Fibroblast of villous mesenchyme (primary cell): ENCODE results near the gene SMARCD3. TPM values are rescaled to one million over a fixed set of nuclear protein-coding genes. Genes with fewer than 3 reads are reported as not detected.

ENCODE experiments used
- DNase-seq: peaks from one replicate; pipeline ENCODE4 v3.0.0-alpha.2; 2010; ENCODE audit warnings: low read depth
- H3K4me3 ChIP-seq: 2 replicates; pipeline ENCODE4 v1.5.1; 2011; ENCODE audit warnings: low read depth, mild to moderate bottlenecking, low read length
- total RNA-seq: library from RNA; depleted of rRNA; stranded (reverse); fragments of >200 nt; gene quantifications from 2 replicates; pipeline ENCODE4 v1.2.3, GENCODE V29; 2012
- TF ChIP-seq, protein P1 (sequence below): IDR thresholded peaks from 2 replicates; pipeline ENCODE4 v1.5.1; 2012; ENCODE audit warnings: low read depth, mild to moderate bottlenecking, low read length; ENCODE audit not compliant: insufficient read depth

The SMARCD3 gene
- total RNA-seq, 1 donor: 32.0 TPM

DNA sequence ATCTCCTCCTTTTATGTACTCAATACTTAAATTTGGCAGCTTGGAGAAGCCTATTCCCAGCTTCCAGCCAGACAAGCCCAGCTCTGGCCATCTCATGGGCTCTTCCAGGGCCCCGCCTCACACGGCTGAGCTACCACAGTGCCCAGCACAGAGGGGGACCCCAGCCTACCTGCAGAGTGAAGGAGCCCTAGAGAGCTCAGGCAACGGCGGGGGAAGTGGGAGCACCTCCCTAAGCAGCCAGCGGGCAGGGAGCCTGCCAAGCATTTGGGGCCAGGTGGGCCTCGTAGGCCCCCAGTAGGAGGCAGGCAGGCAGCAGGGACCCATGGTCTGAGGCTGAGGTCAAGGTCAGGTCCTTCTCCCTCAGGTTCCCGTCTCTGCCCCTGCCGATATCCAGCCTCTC lies 29.1 kb upstream of the SMARCD3 start:
- DNase-seq: no peak
- TF ChIP-seq, protein P1, sequence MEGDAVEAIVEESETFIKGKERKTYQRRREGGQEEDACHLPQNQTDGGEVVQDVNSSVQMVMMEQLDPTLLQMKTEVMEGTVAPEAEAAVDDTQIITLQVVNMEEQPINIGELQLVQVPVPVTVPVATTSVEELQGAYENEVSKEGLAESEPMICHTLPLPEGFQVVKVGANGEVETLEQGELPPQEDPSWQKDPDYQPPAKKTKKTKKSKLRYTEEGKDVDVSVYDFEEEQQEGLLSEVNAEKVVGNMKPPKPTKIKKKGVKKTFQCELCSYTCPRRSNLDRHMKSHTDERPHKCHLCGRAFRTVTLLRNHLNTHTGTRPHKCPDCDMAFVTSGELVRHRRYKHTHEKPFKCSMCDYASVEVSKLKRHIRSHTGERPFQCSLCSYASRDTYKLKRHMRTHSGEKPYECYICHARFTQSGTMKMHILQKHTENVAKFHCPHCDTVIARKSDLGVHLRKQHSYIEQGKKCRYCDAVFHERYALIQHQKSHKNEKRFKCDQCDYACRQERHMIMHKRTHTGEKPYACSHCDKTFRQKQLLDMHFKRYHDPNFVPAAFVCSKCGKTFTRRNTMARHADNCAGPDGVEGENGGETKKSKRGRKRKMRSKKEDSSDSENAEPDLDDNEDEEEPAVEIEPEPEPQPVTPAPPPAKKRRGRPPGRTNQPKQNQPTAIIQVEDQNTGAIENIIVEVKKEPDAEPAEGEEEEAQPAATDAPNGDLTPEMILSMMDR: no peak
- no peak overlapping the region for H3K4me3 ChIP-seq

GRCh38 chr7:151276666-151277590 lies 28.4 kb upstream of the SMARCD3 start:
- DNase-seq: peak; percentile 59
- TF ChIP-seq, protein P1: no peak
- H3K4me3 ChIP-seq: peak overlapping the region; percentile 55

GRCh38 chr7:151275813-151276577 lies 27.5 kb upstream of the SMARCD3 start:
- no peak for DNase-seq
- TF ChIP-seq, protein P1: no peak
- peak overlapping the region; percentile 55 for H3K4me3 ChIP-seq

DNA sequence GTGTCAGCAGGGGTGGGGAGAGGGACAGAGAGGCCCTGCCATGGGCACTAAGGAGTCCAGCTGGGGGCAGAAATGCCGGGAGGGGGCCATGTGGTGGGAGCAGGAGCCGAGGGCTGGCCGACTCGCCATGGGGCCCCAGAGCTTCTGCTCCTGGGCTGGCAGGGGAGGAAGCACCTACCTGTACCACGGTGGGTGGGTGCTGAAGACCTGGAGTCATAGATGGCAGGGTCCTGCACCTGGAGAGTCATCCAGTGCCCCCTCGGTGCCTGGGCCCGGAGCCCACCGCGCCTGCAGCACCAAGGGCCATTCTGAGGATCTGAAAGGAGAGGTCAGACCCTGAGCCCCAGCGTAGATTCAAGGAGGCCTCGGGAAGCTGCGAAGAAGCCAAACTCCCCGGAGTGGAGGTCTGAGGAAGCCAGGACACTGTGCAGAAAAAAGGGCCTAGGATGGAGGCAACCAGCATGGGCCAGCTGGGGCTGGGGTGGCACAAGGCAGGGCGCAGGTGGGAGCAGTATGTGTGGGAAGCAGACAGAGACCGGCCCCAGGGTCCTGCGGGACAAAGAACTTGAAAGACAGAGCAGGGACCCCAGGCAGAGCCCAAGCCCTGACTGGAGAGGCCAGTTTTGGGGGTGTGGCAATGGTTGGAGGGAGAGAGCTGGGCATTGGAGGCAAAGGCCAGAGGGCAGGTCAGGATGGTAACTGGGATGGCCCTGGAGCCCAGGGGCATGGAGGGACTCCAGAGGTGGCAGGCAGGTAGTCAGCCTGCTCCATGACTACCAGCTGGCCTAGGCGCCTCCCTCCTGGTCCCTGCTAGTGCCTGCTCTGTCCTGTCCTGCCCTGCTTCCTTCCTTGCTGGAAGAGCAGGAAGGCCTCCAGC lies 26.7 kb upstream of the SMARCD3 start:
- TF ChIP-seq, protein P1: no peak
- DNase-seq: no peak
- H3K4me3 ChIP-seq: no peak overlapping the region

- TF ChIP-seq, protein P1: no peak
- no peak for DNase-seq
- H3K4me3 ChIP-seq: no peak overlapping the region
Observed at GRCh38 chr7:151274396-151274795, 25.9 kb upstream of the SMARCD3 start.

DNA sequence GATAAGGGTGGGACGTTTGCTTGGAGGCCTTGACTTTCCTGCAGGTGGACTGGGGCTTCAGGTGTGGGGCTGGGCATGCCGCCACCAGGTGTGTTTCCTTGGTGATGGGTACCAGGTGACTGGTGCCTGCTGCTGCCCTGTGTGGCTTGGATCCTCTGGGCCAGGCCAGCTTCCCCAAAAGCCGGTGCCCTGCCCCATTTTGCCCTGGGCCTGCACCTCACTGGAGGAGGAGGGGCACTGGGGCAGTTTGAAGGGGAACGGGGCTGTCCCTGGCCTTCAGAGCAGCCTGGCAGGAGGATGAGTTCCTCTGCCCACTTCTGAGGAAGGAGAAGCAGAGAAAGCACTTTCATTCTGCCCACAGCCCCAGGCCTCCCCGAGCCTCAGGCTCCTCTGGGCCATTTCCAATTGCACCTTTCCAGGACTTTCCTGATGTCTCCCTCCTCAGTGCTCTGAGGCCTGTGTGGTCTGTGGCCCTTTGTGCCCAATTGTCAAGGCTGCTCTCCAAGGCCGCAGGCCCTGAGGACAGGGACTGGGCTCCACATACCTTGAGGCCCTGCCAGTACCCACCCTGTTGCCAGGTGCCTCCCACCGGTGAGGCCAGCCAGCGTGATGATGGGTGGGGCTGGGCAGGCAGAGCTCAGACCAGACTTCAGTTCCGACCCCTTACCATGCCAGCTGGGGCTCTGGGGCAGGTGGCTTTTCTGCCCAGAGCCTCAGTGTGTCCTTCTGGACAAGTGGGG lies 25.3 kb upstream of the SMARCD3 start:
- TF ChIP-seq, protein P1: no peak
- no peak for DNase-seq
- H3K4me3 ChIP-seq: no peak overlapping the region
